NCI-H526 (cell line): ENCODE results near the gene SPTBN1.

Experiments
- DNase-seq, 2 experiments: peaks; one replicate each; lab custom pipeline; 2025; lab: John Stamatoyannopoulos, UW

The SPTBN1 gene

DNA sequence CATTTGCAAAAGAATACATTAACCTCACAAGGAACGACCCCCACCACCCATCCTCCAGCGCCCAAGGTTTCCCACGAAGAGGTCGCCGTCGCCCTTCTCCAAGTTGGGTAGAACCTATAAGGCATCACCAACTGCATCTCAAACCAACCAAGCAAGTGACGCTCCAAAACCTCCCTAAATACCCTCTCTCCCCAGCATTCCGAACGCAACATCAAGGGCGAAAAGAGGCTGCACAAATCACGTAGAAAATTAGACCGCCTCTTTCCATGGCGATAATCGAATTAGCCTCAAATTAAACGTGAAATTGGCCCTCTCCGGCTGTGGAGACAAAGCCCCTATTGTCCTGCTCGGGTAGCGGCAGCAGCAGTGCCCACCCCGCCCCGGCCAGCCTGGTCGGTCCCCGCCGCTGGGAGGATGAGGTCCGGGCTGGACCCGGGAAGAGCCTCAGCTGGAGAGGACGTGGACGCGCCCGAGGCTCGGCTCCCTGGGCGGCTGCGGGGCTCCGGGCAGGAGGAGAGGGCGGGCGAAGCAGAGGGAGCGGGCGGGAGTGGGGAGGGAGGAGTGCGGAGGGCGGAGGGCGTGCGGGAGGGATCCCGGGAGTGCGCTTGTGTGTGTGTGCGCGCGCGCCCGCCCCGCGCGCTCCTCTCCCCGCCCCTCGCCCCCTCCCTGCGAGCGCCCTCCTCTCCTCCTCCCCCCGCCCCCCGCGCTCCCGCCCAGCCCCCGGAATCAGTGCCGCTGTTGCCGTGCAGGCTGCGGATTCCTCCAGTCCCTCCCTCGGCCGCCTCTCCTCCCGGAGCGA lies at the start of gene SPTBN1:
TSS of gene SPTBN1 (plus strand) at position 765 of the 799 bp plus-strand sequence. CDS start 70,092 bp downstream, outside the sequence.
- peak; percentile 93 to 99 for DNase-seq

DNA sequence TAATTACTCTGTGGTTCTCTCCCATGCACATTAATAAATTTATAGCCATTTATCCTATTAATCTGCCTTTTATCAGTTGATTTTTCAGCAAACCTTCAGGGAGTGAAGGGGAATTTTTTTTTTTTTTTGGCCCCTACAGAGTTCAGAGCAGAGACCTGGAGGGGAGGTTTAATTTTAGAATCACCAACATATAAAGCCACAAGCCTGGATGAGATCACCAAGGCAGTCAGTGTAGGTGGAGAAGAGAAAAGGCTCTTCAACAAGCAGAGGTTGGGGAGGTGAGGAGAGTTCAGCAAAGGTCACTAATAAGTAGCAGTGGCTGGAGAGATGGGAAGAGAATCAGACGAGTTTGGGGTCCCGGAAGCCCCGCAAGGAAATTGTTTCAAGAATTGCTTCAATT lies 48.4 kb upstream of the SPTBN1 start:
- no peak for DNase-seq

DNA sequence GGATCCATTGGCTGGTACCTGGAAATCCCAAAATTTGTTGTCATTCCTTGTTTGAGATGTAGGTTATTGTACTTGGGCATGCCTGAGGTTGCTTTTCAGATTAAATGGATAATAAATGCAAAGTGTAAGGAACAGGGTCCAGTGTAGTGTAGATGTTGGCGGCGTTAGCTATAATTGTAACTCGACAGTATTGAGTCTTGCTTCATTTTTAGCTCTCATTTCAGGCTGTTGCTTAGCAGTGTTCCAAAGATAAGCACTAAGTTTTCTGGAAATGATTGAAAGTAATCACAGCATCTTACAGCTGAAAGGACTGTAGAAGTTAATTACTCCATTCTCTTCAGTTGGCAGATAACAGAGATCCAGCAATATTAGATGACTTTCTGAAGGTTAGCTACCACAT lies 47.8 kb upstream of the SPTBN1 start:
- no peak for DNase-seq

DNA sequence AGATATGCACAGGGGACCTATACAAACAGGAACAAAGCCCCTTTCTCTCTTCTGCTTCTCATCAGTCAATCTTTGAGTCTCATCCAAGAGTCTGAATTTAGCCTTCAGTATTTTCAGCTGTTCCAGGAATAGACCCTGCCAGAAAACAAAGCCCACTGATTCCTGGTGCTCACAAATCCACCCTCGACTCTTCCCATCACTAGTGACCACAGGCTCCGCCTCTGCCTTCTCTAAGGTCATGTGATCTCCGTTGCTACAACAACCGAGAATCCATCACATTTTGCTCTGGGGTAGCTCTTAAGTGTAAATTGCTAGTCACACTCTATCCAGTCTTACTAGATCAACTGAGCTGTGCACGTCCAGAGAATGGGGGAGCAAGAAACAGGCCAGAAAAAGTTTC lies 46.4 kb upstream of the SPTBN1 start:
- DNase-seq, result no peak

DNA sequence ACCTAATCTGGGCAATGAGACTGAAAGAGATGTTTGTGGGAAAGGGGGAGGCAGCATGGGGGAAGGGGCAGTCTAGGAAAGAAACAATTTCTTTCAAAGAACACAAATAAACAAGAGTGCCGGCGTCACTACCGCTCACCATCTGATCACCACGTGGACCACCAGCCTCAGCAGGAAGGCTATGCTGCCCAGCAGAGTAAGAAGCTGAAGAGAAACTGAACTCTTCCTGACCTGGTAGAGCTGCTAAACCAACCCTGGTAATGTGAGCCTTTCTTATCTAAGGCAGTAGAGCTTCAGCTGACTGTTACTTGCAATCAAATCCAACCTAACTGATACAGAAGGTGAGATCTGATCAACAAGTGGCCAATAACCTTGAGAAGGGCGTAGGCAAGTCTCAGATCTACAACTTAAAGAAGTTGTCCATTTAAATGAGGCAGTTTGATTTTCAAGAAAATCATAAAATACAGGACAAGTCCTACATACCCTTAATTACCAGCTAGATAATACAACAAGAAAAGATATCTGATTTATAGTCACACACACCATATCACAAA lies 44.2 kb upstream of the SPTBN1 start:
- no peak for DNase-seq

DNA sequence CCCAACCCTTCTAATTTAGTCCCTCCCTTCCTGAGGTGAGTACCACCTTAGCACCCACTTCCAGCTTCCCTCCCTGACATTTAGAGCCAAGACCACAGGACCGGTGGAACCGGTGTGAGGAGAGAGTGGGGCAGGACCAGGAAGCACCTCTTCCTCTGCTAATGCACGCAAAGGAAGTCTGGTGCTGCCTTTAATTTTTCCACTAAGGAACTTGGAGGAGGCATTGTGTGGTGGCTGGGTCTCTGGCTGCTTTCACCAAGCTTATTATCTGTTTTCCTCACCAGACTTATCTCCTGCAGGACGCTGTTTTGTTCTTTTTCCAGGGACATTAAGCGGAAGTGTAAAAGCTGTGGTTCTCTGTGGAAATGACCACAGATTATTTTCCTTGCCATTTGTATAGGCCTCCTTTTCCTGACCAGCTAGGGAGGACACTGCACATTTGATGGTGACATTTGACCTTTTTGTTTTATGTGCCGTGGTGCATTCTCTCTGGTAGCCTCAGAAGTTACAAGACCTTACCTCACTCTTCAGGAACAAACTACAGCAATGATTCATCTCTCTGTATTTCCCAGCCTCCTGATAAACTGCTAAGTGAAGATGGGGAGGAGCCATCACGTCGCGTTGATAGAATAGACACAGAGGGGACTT lies 39.8 kb upstream of the SPTBN1 start:
- peak in 1 of 2 experiments; percentile 22 for DNase-seq

DNA sequence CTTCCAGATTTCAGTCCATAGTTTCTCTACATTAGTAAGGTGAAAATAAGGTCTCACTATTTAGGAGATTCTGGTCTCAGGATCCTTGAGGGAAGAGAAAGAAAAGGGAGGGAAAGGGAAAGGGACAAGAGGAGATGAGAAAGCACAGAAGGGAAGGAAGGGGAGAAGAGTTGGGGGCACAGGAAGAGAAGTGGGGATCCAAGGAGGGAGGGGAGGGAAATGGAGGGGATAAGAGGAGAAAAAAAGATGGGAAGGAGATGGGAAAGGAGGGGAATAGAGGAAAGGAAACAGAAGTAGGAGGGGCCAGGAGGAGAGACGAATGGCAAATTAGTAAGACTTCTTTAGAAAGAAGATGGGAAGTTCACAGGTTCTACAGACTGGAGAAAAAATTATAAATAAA lies 39.2 kb upstream of the SPTBN1 start:
- no peak for DNase-seq

DNA sequence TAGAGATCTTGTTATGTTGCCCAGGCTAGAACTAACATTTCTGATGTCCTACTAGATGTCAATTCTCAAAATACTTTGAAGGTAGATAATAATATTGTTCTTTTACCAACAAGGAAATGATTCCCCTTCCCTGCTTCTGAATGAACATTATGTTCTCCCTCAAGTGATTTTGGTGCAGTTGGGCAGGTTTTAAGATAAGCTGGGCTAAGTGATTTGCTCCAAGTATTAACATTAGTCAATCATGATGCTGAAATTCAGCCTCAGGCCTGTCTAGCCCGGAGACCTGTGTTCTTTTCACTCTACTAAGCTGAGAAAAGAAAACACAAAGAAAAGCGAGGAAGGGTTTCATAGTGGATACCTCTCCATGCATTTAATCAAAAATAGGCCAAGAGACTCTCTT lies 38.5 kb upstream of the SPTBN1 start:
- DNase-seq, result no peak

DNA sequence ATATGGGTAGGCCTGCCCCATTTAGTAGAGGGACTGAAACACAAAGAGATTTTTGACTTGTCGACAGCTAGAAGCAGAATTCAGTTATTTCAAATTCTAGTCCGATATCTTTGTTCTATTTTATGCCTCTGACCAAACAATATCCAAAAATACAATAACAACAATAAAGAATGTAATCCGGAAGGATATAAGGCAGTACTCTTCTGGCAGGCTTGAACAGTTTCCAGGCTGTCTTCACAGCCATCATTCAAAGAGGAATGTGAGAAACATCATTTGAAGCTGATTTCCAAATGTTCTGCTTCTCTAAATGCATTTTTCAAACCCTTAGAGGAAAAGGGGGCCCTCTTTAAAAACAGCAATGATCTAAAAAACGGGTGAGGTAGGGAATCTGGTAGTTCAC lies 36.7 kb upstream of the SPTBN1 start:
- DNase-seq, result no peak

DNA sequence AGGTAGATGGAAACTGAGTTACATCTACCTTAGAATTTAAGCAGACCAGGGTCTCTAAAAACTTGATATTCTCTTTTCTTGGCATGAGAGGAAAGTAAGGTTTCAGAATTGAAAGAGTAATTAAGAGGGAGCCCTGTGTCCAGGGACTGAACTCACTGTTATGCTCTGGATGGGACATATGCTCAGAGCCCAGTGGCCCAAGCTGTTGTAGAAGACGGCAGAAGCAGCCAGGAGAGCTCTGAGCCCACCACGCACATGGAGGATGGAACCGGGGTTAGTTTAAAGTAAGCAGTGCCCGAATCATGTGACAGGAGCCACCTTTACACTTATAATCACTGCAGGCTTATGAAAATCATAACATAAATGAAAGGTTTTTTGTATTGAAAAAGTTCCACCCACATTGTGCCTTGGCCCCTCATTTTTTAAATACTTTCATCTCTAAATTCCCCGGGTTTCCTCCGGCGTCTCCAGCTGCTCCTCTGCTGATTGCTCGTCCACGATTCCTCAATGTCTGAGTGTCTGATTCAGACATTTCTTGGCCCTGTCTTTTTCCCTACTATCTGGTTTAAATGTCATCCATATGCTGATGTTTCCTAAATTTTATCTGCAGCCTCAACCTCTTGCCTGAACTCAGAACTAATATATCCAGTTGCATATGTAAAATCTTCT lies 36.1 kb upstream of the SPTBN1 start:
- DNase-seq, result no peak

DNA sequence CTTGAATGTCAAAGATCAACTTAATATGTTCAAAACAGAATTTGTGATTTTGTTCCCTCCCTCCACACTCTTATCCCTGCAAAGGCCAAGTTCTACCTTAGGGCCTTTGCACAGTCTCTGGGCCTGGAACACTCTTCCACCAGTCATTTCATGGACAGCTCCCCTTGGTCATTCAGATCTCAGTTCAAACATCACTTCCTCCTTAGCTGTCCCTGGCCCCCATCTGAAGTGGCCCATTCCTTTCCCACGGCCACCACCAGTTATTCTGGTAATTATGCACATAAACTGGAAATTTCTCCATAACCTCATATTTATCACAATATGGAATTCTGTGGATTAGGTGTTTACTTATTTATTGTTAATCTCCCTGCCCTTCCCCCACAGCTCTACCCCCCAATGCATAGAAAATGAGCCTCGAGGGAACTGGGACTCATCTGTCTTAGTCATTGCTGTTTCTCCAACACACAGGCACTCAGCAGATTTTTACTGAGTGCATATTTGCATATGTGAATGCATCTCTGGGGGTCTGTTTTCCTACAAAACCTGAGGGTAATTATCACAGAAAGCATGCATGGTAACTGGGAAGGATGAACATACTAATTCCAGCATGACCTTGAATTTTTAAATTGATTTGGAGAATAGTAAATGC lies 35.5 kb upstream of the SPTBN1 start:
- DNase-seq, result peak; percentile 36 to 59

DNA sequence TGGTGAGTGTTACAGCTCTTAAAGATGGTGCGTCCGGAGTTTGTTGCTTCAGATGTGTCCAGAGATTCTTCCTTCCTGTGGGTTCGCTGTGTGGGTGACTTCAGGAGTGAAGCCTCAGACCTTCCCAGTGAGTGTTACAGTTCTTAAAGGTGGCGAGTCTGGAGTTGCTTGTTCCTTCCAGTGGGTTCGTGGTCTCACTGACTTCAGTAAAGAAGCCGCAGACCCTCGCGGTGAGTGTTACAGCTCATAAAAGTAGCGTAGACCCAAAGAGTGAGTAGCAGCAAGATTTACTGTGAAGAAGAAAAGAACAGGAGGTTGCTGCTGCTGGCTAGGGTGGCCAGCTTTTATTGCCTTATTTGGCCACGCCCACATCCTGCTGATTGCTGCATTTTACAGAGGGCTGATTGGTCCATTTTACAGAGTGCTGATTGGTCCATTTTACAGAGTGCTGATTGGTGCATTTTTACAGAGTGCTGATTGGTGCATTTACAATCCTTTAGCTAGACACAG lies 34.0 kb upstream of the SPTBN1 start:
- no peak for DNase-seq

DNA sequence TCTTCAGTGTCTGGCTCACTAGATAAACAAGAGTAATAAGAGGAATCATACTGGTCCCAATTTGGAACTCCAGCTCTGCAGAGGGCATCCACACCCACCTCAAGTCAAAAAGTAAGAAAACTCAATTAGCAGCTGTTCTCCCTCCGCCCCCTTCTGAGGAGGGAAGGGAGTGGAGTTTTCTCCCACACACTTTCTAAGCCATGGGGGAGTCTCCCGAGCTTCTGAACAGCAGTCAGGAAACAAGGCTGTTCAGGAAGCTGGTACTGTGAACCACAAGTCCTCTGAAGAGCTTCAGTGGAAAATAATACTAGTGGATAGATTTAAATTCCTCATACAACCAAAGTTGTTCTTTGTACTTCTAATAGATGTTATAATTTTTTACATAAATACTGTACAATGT lies 32.9 kb upstream of the SPTBN1 start:
- peak in 1 of 2 experiments; percentile 42 for DNase-seq

DNA sequence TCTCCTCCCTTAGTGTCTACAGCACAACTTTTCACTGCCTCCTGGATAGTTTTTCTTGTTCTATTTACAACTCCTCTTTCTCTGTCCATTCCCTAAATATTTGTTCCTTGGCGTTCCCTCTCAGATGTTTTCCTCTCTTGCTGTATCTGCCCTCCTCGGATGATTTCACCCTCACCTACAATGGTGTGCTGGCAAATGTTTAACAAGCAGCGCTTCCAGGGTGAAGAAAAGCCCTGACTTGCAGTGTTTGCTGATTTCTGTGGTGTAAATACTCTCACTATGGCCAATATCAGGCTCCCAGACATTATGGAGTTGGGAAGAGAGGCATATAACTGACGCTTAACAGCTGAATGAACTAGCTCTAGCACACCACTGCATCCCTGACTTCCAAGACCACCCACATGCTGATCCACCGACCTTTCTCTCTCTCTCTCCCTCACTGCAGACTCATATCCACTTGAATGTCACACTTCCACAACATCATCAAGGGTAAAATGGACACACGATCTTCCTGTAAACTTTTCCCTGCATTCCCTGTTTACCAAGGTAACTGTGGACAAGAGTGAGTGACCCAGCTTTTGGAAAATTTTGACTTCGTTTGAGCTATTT lies 31.5 kb upstream of the SPTBN1 start:
- no peak for DNase-seq

DNA sequence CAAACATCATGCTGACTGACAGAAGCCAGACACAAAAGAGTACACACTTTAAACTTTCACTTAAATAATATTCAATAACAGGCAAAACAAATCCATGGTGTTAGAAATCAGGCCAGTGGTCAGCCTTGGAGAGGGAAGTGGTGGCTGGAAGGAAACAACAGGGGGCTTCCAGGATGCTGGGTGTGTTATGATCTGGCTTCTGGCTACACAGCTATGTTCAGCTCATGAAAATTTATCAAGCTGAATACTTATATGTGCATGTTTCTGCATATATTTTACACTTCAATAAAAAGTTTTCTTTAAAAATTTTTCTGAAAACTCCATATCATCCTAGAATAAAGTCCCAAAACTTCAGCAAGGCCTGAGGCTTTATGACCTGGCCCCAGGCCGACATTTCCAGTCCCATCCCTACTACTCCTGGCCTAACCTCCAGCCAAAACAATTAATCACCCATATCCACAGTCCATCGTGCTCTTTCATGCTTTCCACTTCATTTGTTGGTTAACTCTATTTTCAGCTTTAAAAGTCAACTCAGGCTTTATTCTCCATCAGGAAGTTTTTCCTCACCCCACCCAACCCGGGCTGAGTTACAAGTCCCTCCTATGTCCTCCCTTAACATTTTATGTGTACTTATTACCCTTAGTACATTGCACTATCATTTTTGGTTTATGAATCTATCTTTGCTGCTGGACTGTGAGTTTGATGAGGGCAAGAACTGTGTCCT lies 27.9 kb upstream of the SPTBN1 start:
- no peak for DNase-seq

DNA sequence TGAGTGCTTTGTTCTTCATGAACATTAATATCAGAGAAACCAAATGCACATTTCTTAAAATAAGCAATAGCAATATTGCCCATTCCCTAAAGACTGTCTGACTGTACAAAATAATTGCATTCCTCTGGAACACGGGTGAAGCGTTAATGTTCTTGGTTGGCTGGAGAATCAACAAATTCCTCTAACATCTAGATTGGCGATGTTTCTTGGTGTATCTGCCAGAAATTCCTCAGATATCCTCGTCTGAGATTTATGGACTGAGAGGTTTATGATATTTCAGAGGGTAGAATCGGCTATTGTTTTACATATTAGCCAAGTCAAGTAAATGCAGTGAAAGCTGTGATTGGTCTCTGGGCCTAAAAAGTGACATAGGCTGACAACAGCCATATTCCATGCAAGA lies 27.1 kb upstream of the SPTBN1 start:
- DNase-seq, result no peak

DNA sequence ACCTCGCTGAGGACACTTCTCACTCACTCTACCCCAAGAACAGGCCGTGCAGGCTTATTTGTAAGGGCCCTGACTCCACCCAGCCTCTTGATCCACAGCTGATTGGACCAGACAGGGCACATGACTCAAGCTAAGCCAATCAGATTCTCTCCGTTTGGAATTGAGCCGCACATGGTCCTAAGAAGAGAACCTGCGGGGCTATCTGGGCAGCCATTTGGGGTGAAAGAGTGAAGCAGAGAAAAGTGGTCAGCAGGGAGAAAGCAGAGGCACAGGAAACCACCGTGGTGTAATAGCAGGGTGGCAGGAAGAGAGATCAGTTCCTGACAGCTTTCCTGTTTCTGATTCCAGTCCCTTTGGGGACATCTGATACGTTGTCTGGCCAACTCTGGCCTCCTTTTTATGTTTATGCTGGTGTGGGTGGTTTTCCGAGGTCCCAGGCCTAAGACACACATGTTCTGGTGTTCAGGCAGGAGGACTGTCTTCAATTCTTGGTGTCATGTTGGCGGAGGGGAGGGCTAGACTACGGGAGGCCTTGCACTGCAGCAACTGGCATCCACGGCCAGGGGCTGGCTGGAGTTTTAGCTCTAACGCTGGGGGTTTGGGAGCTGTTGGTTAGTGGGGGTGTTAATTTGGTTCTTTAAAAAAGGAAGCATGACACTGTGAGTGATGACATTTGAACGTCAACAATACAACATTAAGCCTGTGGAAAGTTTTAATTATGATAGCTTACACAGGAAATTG lies 26.1 kb upstream of the SPTBN1 start:
- no peak for DNase-seq

DNA sequence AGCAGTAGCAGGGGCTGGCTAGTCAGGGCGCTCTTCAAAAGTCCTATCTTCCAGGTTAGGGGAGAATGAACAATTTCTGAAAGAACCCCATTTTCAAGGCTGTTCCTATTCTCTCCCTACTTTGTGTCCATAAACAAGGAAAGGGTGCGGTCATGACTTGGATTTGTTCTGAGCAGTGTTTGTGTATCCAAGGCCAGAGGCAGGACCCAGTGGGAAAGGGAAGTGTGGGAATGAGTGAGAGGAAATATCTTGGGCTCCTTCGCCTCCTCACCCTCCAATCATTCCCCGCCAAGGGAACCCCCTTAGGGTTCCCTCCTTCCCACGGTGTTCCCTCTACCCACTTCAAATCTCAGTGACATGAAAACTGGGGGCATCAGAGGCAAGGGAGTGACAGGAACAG lies 25.5 kb upstream of the SPTBN1 start:
- no peak for DNase-seq

DNA sequence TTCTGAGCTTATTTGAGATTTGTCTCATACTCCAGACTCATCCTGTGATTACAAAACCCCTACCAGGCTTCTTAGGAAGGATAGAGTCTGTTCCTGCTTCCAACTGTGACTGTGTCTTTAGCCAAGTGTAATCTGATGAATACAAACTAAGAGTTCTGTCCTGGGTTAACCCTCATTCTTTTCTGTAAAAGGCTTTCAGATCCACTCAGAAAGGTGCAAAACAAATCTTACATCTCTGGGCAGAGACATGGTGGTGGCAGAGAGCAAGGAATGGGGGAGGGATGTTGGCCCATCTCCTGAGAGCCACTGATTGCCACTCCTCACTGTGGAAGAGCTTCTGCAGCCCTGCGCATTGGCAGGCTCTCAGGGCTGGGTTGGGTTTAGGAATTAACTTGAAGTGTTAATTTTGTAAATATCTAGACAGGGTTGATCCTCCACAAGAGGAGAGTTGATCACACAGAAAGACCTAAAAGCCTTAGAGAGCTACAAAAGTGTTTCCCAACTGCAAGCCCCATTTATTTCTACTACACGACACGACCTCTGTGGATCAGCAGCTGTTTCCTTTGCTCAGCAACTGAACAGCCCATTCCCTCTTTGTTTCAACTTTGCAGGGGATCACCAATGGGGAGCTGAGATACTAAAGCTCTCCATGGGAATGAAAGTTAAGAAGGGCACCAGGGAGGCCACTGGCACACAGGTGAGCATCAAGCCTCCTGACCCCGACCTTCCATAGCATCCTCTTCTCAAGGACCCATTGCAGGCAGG lies 23.7 kb upstream of the SPTBN1 start:
- DNase-seq, result no peak
